RPMI8226 (cell line): ENCODE data around the gene CYP2D6.

Source experiments
- DNase-seq: peaks from one replicate; pipeline ENCODE4 v3.0.0-alpha.2; 2015

CYP2D6 gene

DNA sequence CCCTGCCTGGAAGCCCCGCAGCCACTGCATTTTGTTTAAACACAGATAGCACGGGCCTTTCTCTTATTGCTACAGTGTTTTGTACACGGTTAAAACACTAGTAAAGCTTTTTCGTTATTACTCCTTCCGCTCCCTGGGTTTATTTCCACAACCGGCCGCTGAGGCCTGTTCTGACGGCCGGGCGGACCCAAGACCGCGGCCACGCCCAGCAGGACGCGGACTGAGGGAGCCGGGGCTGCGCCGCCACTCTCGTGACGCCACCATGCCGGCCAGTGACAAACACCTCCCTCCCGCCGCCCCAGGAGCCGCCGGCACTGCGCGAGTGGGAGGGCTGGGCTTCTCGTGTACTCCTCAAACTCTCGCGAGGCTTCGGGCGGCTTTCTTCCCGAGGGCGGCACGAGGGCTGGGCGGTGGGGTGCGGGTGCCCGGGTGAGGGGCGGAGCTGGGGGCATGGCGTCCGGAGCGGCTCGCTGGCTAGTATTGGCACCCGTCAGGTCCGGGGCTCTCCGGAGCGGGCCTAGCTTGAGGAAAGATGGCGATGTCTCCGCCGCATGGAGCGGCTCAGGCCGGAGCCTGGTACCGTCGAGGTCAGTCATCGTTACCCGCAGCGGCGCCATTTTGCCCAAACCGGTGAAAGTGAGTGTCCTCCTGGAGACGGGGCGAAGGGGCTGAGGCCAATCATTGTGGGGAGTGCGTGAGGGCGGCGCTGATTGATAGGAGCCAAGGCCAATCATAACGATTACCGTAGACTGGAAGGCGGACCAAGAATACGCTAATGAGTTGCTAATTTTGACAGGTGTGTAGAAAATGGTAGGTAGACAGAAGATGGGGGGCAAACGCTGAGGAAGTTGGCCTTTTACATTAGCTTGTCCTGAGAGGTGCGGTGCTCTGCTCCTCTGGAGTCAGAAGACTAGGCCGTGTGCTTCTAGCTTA, 51.0 kb downstream of the CYP2D6 start, which contains the start of gene SMDT1:
TSS of gene SMDT1 (plus strand) at position 382 of the 933 bp plus-strand sequence. CDS start at position 451, 69 bp downstream.
- DNase-seq: peak; percentile 99

DNA sequence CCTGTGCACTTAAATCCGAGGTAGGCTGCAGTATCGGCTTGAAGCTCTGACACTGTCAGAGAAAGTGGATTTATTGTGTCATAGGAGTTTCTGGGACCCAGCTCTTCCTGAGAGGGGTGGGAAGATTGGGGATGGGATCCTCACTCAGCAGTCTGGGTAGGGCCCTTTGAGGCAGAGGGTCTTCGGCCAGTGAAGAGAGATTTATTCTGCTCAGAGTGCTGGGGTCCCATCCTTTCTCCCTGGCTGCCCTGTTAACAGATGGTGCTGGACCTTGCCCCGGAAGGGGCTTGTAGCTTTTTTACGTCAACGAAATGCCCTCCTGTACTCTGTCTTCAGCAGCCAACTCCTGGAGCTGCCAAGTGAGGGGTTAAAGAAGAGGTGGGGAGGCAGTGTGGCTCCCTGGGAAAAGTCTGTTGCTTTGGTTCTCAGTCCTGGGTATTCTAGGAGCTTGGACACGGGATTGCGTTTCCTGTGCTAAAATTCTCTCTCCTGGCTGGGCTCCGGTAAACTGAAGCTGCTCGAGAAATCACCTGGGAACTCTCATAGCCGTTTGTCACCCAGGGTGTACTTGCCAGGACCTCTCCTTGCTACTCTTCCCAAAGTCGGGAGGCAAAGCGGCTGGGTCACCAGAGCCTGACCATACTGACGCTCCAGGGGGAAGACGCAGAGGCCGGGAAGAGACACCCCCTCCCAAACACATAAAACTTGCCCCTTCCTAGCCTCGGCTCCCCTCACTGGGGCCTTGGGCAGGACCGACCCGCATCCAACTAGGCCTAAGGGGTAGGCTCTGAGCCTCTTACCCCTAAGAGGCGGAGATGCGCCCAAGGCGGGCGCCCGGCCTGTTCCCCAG, 51.9 kb downstream of the CYP2D6 start:
- no peak for DNase-seq

DNA sequence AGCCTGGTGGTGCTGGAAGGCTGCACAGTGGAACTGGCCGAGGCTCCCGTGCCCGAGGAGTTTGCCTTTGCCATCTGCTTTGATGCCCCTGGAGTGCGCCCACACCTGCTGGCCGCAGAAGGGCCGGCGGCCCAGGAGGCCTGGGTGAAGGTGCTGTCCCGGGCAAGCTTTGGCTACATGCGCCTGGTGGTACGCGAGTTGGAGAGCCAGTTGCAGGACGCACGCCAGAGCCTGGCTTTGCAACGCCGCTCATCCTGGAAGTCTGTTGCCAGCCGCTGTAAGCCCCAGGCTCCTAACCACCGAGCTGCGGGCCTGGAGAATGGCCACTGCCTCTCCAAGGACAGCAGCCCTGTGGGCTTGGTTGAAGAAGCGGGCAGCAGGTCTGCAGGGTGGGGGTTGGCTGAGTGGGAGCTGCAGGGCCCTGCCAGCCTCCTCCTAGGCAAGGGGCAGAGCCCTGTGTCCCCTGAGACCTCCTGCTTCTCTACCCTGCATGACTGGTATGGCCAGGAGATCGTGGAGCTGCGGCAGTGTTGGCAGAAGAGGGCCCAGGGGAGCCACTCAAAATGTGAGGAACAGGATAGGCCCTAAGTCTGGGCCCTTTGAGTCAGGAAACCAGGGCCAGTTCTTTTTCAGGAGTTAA, 53.0 kb downstream of the CYP2D6 start:
- no peak for DNase-seq

DNA sequence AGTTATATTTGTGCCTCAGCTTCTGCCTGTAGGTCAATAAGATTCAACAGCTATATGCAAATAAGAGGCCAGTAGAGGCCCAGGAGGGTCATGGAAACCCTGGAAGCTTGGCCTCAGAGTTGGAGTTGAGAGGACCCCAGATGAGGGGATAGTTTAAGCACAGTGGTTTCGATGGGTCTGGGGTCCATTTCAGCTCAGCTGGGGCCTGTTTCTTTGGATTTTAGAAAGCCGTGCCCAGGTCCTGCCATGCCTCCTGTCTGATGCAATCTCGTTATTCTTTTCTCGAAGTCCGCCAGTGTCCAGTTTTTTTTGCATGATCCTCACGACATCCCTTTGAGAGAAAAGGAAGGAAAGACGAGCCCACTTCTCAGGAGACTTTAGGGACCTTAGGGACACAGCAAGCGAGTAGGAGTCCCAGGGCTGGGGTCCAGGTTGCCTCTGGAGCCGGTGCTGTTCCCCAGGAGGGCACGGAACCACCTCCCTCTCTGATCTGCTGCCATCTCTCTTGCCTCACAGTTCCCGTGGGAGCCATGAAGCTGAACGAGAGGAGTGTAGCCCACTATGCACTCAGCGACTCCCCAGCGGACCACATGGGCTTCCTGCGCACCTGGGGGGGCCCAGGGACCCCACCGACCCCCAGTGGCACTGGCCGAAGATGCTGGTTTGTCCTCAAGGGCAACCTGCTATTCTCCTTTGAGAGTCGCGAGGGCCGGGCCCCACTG, 53.7 kb downstream of the CYP2D6 start:
- DNase-seq: no peak
